ENCODE measurements around the gene FUCA2. TPM values are rescaled to one million over a fixed set of nuclear protein-coding genes. Genes with fewer than 3 reads are reported as not detected.

The FUCA2 gene
- total and polyA plus RNA-seq, 2 of the 8 experiments (the other 6 are each of a cell fraction or from before 2014, with no cell fraction given), result 24.2 to 47.2 TPM

DNA sequence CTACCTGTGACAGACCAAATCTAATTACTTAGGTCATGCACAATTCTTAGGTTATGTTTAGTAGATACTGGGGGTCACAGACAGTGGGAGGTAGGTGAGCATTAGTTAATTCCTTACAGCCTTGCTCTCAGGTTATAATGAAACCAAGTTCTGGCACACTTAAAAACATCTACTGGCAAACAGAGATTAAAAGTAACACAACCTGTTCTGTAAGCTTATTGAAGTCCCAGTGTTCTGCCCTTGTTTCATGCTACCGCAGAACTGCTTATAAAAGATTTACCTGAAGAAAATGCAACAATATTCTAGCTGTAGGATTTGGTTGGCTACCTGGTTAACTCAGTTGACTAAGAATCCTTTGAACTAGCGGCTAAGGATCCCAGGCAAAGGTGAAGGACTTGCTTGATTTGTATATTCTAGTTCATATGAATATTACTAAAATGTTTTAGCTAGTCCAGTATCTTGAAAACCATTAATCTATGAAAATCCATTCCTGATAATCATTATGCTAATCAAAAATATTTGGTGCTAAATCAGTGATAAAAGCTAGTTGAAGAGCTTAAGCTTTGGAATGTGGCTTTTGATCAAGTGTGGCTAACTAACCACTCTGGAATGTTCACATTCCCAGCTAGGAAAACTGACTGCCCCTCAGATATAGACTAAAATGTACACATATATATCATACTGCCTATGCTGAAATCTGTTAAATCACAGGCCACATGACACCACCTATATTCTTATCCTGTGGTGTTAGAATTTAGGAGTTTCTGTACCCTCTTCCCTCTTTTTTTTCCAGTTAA lies 53.8 kb downstream of the FUCA2 start:
- Histone ChIP-seq H2BK20ac (ENCODE audit: low read length) (no peak overlapping the region), H3K4me3 (ENCODE audit: extremely low read depth in 1 of 4, insufficient read depth in 2 of 4, low read depth in 3 of 4, low read length in 4 of 4) (no peak overlapping the region), H3K79me2 (ENCODE audit: control insufficient read depth in 1 of 2, insufficient read depth in 2 of 2, low read length in 2 of 2) (no peaks in the 10 kb centered on the region), H4K91ac (replicated peaks; ENCODE audit: insufficient read length, low read length) (no peak overlapping the region), H2AFZ (ENCODE audit: low read length) (no peak overlapping the region), H3K56ac (replicated peaks; ENCODE audit: insufficient read length, low read depth, low read length) (no peak overlapping the region), H3K36me3 (ENCODE audit: control insufficient read depth in 2 of 4, insufficient read depth in 4 of 4, low read length in 3 of 4) (no peaks in the 10 kb centered on the region; a peak in 1 of 8 replicates), H3K23me2 (ENCODE audit: low read depth, low read length) (no peaks in the 10 kb centered on the region), H2BK120ac (replicated peaks; ENCODE audit: low read depth, low read length) (no peak overlapping the region), H3K4me2 (ENCODE audit: insufficient read depth in 1 of 2, low read depth in 2 of 2, low read length in 2 of 2) (no peak overlapping the region), H4K8ac (ENCODE audit: extremely low read depth, insufficient read depth, low read length) (no peak overlapping the region), H2AK5ac (ENCODE audit: low read depth, low read length) (no peak overlapping the region), H4K20me1 (replicated peaks in 1 of 2; ENCODE audit: control insufficient read depth in 1 of 2, insufficient read depth in 2 of 2, low read length in 2 of 2) (no peaks in the 10 kb centered on the region), H3K14ac (ENCODE audit: insufficient read length) (no peak overlapping the region), H2BK5ac (ENCODE audit: low read depth, low read length) (no peak overlapping the region), H4K5ac (ENCODE audit: insufficient read length, low read depth, low read length) (no peak overlapping the region), H3K9me3 (ENCODE audit: insufficient read depth in 2 of 2, low read depth in 1 of 2, low read length in 1 of 2) (no peaks in the 10 kb centered on the region), H3K4me1 (replicated peaks in 1 of 4; ENCODE audit: control insufficient read depth in 3 of 4, insufficient read depth in 4 of 4, low read length in 3 of 4) (no peaks in the 10 kb centered on the region), H3K27me3 (replicated peaks in 1 of 4; ENCODE audit: control insufficient read depth in 3 of 4, extremely low read depth in 1 of 4, insufficient read depth in 3 of 4, low read length in 3 of 4) (no peaks in the 10 kb centered on the region), H3K27ac (ENCODE audit: low read depth, low read length) (no peak overlapping the region), H3K23ac (ENCODE audit: insufficient read length) (no peak overlapping the region), H3K9ac (replicated peaks in 1 of 4; ENCODE audit: extremely low read depth in 1 of 4, low read depth in 3 of 4, low read length in 3 of 4) (no peak overlapping the region), H3K4ac (replicated peaks; ENCODE audit: insufficient read length, low read depth, low read length) (no peak overlapping the region), H3K18ac (ENCODE audit: extremely low read depth, low read length) (no peak overlapping the region), H2BK12ac (ENCODE audit: low read depth, low read length) (no peak overlapping the region), H2BK15ac (ENCODE audit: low read length) (no peak overlapping the region), H3K79me1 (ENCODE audit: low read depth, low read length) (no peaks in the 10 kb centered on the region; the same call in 1 of the 2 replicates)
- DNase-seq (ENCODE audit: low read depth in 1 of 2, low spot score in 2 of 2) (no peak), FAIRE-seq (no peak)
- WGBS, 2 experiments (ENCODE audit: extremely low coverage in 1 of 2, insufficient coverage in 1 of 2, insufficient read length in 1 of 2, insufficient replicate concordance in 2 of 2, low coverage in 1 of 2, low lambda C conversion rate in 2 of 2, missing lambda C conversion rate in 1 of 2), result 69% methylated on average over 2 of the region's 2 CpGs; no CpG with 5 or more reads in 1 of the 2 experiments
- ChIA-PET POLR2A (ENCODE audit: partially characterized antibody) (interaction anchor here (1.0 kb wide), 1 partner anchor 49 kb away, joined by 3 read pairs; no protein-coding TSS in a partner anchor), CTCF (ENCODE audit: partially characterized antibody) (interaction anchor here (0.6 kb wide), 1 partner anchor 225 kb away, joined by 3 read pairs; no protein-coding TSS in a partner anchor)
- TF ChIP-seq KDM5A (IDR thresholded peaks at IDR 0.05; ENCODE audit: low read length) (no peak), RBBP5 (IDR thresholded peaks at IDR 0.05; ENCODE audit: borderline replicate concordance, low read depth, low read length) (no peak), RAD21 (IDR thresholded peaks at IDR 0.05 in 1 of 2, conservative IDR thresholded peaks at IDR 0.05 in 1 of 2; ENCODE audit: low read depth in 2 of 2, low read length in 2 of 2) (no peak), CEBPB (IDR thresholded peaks at IDR 0.05; ENCODE audit: low read depth, low read length) (no peak), KDM1A (IDR thresholded peaks at IDR 0.05; ENCODE audit: borderline replicate concordance, low read length) (no peak), GTF2F1 (IDR thresholded peaks at IDR 0.05; ENCODE audit: borderline replicate concordance, low read depth, low read length) (no peak), ZNF274 (IDR thresholded peaks at IDR 0.05; ENCODE audit: borderline replicate concordance, extremely low read depth, low read length) (no peak), YY1 (IDR thresholded peaks at IDR 0.05; ENCODE audit: low read depth, low read length) (no peak), RXRA (IDR thresholded peaks at IDR 0.05; ENCODE audit: insufficient read depth, low read depth, low read length) (no peak)

Data from H1 (cell line).